Neuronal stem cell (in vitro differentiated cells): ENCODE results near the gene SORCS2.
A peak's percentile ranks its signal among the peaks of the same experiment; 100 is the strongest.

Experiments used
- DNase-seq: peaks from one replicate; pipeline ENCODE4 v3.0.0-alpha.2; 2013; ENCODE audit warnings: low spot score
- H2AFZ ChIP-seq: one replicate; pipeline ENCODE4 v1.6.1; 2013; ENCODE audit warnings: mild to moderate bottlenecking, low read length, inconsistent platforms
- H2AK5ac ChIP-seq: 2 replicates; pipeline ENCODE4 v1.6.1; 2013; ENCODE audit warnings: low read depth, mild to moderate bottlenecking, inconsistent platforms, low read length, moderate library complexity, mixed read lengths
- H2BK120ac ChIP-seq: 2 replicates; pipeline ENCODE4 v1.6.1; 2013; ENCODE audit warnings: low read depth, mild to moderate bottlenecking, inconsistent platforms, low read length, moderate library complexity, mixed read lengths
- H2BK12ac ChIP-seq: one replicate; pipeline ENCODE4 v1.6.1; 2013; ENCODE audit warnings: low read length, inconsistent platforms
- H2BK15ac ChIP-seq: 2 replicates; pipeline ENCODE4 v1.6.1; 2013; ENCODE audit warnings: mild to moderate bottlenecking, low read length, inconsistent platforms, mixed read lengths
- H2BK5ac ChIP-seq: one replicate; pipeline ENCODE4 v1.6.1; 2013; ENCODE audit warnings: inconsistent platforms, mild to moderate bottlenecking, low read length, moderate library complexity
- H3K14ac ChIP-seq: one replicate; pipeline ENCODE4 v1.6.1; 2013; ENCODE audit warnings: low read length, inconsistent platforms
- H3K18ac ChIP-seq: 2 replicates; pipeline ENCODE4 v1.6.1; 2013; ENCODE audit warnings: low read length, inconsistent platforms
- H3K23ac ChIP-seq: 2 replicates; pipeline ENCODE4 v1.6.1; 2013; ENCODE audit warnings: low read depth, mild to moderate bottlenecking, mixed read lengths, low read length, inconsistent platforms; ENCODE audit not compliant: poor library complexity
- H3K27ac ChIP-seq: replicated peaks from 3 replicates; pipeline ENCODE4 v1.5.1; 2013; ENCODE audit warnings: low read length, inconsistent platforms
- H3K27me3 ChIP-seq, 3 experiments: 2 replicates each; pipeline ENCODE4 v1.6.1; 2013; ENCODE audit warnings: low read length in 3 of 3, mild to moderate bottlenecking in 2 of 3, inconsistent platforms in 1 of 3, low read depth in 1 of 3, mixed read lengths in 1 of 3, moderate library complexity in 1 of 3; ENCODE audit not compliant: control insufficient read depth in 3 of 3, insufficient read depth in 3 of 3
- H3K36me3 ChIP-seq, 2 donors: replicated peaks in 1 of 2; 2 replicates each; pipeline ENCODE4 v1.6.1; 2013; ENCODE audit warnings: low read length in 2 of 2; ENCODE audit not compliant: control insufficient read depth in 2 of 2, insufficient read depth in 2 of 2
- H3K4ac ChIP-seq: 2 replicates; pipeline ENCODE4 v1.6.1; 2013; ENCODE audit warnings: inconsistent platforms, mild to moderate bottlenecking, low read length, moderate library complexity
- H3K4me1 ChIP-seq, 2 donors: 1 replicate in 1 of 2; 2 replicates in 1 of 2; pipeline ENCODE4 v1.6.1; 2013; ENCODE audit warnings: low read length in 2 of 2, low read depth in 1 of 2; ENCODE audit not compliant: control insufficient read depth in 2 of 2, insufficient read depth in 1 of 2
- H3K4me2 ChIP-seq: one replicate; pipeline ENCODE4 v1.6.1; 2013; ENCODE audit warnings: mild to moderate bottlenecking, low read length, inconsistent platforms; ENCODE audit not compliant: insufficient read depth, poor library complexity, severe bottlenecking
- H3K4me3 ChIP-seq, 2 donors: 2 replicates each; pipeline ENCODE4 v1.5.1; 2013; ENCODE audit warnings: low read length in 2 of 2, mild to moderate bottlenecking in 2 of 2, inconsistent platforms in 1 of 2, moderate library complexity in 1 of 2
- H3K79me1 ChIP-seq: one replicate; pipeline ENCODE4 v1.6.1; 2013; ENCODE audit warnings: low read depth, mild to moderate bottlenecking, inconsistent platforms, low read length, moderate library complexity
- H3K9ac ChIP-seq: one replicate; pipeline ENCODE4 v1.6.1; 2013; ENCODE audit warnings: mild to moderate bottlenecking, low read depth, low read length, inconsistent platforms; ENCODE audit not compliant: poor library complexity
- H3K9me3 ChIP-seq, 2 donors: replicated peaks in 1 of 2; 2 replicates each; pipeline versions ENCODE3 to v1.6.1; 2013; ENCODE audit warnings: low read length in 2 of 2, mild to moderate bottlenecking in 2 of 2, inconsistent platforms in 1 of 2, low read depth in 1 of 2, mixed read lengths in 1 of 2, moderate library complexity in 1 of 2; ENCODE audit not compliant: control insufficient read depth in 2 of 2, insufficient read depth in 1 of 2
- H4K8ac ChIP-seq: one replicate; pipeline ENCODE4 v1.6.1; 2013; ENCODE audit warnings: low read depth, mild to moderate bottlenecking, inconsistent platforms, low read length, moderate library complexity
- H4K91ac ChIP-seq: one replicate; pipeline ENCODE4 v1.6.1; 2013; ENCODE audit warnings: low read length, low read depth, mild to moderate bottlenecking, inconsistent platforms; ENCODE audit not compliant: poor library complexity
- WGBS, 2 donors: extraction: QIAGEN DNeasy Blood & Tissue Kit; methylation state at CpG; one replicate each; pipeline ENCODE4 v1.1.7; 2013; ENCODE audit warnings: missing lambda C conversion rate in 2 of 2, mixed read lengths in 1 of 2; ENCODE audit not compliant: insufficient read length in 2 of 2, insufficient replicate concordance in 1 of 2; ENCODE audit errors: extremely low coverage in 2 of 2; 5-methylcytosine and 5-hydroxymethylcytosine counted together

Gene SORCS2

DNA sequence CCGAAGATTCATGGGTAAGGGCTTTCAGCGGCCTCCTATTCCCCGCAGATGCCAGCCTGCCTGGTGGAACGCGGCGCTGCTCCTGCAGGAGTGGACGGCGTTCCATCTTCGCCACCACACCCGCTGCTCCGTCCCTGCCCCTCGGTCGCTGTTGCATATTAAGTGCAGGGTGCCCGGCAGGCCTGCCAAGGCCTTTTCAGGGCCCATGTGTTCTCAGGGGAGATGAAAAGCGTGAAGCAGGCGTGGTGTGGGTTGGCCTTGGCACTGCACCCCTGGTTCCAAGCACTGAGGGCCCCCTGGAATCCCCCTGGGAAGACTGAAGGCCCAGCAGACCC lies 52.0 kb downstream of the SORCS2 start:
- Histone ChIP-seq H3K36me3 (no peaks in the 10 kb centered on the region), H3K4ac (no peak overlapping the region), H3K9ac (no peak overlapping the region), H3K14ac (no peak overlapping the region), H2AK5ac (peak overlapping the region; percentile 6), H2AFZ (no peak overlapping the region), H3K4me1 (peaks cover 0 to 9% of the 10 kb centered on the region in 2 donors), H2BK5ac (no peak overlapping the region), H4K91ac (no peak overlapping the region), H3K18ac (peak overlapping the region; percentile 84), H4K8ac (no peak overlapping the region), H3K4me3 (no peak overlapping the region), H3K79me1 (peaks cover 2% of the 10 kb centered on the region), H3K4me2 (no peak overlapping the region), H3K27me3 (peaks cover 0 to 8% (median 0%) of the 10 kb centered on the region in 3 experiments), H2BK15ac (peak overlapping the region; percentile 34), H2BK120ac (no peak overlapping the region), H3K27ac (no peak overlapping the region), H3K23ac (peak overlapping the region; percentile 59), H3K9me3 (peaks cover 0 to 5% of the 10 kb centered on the region in 2 donors), H2BK12ac (no peak overlapping the region)
- DNase-seq, result no peak
- no CpG with 5 or more reads among the region's 16 CpGs for WGBS, 2 donors

DNA sequence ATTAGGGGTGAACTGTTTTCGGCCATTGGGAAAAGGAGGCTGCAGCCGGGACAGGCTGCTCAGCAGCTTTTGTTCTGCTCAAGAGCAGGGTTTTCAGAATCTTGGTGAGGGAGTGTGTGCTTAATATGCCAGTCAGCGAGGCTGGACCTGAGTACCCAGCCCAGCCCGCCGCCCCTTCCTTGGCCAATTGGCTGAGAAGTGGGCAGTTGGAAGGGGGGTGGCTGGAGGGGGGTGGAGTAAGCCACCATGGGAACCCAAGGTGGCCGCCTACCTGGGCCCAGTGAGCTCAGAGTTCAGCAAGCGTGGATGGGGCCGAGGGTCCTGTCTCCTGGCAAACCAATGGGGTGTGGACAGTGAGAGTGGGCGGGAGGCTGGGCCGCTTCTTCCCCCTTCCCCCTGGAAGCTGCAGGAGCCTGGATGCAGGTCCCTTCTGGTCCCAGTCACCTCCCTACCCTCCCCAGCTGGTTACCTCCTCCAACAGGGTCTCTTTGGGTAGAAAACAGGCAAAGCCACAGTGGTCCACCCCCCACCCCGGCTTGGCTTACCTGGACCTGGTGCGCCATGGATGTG lies 52.5 kb downstream of the SORCS2 start:
- Histone ChIP-seq H3K9ac (no peak overlapping the region), H3K14ac (no peak overlapping the region), H2BK12ac (no peak overlapping the region), H4K91ac (no peak overlapping the region), H3K27me3 (peaks cover 0 to 8% (median 0%) of the 10 kb centered on the region in 3 experiments), H2AFZ (no peak overlapping the region), H3K27ac (no peak overlapping the region), H3K9me3 (peaks cover 0 to 5% of the 10 kb centered on the region in 2 donors), H3K4ac (no peak overlapping the region), H4K8ac (no peak overlapping the region), H3K23ac (no peak overlapping the region), H3K4me3 (no peak overlapping the region), H3K36me3 (no peaks in the 10 kb centered on the region), H3K79me1 (peaks cover 2% of the 10 kb centered on the region), H2BK5ac (no peak overlapping the region), H3K4me1 (peaks cover 0 to 5% of the 10 kb centered on the region in 2 donors), H2AK5ac (peak overlapping the region; percentile 70), H2BK15ac (peak overlapping the region; percentile 34), H3K4me2 (no peak overlapping the region), H2BK120ac (no peak overlapping the region), H3K18ac (peak overlapping the region; percentile 74)
- WGBS, 2 donors, result no CpG with 5 or more reads among the region's 12 CpGs
- DNase-seq, result no peak

- peak overlapping the region; percentile 11 for H3K18ac ChIP-seq
- no peak overlapping the region for H4K91ac ChIP-seq
- H2BK12ac ChIP-seq, result no peak overlapping the region
- no peaks in the 10 kb centered on the region for H3K79me1 ChIP-seq
- H3K9ac ChIP-seq, result no peak overlapping the region
- H2BK5ac ChIP-seq, result no peak overlapping the region
- no peak overlapping the region for H2AFZ ChIP-seq
- no peak overlapping the region for H3K14ac ChIP-seq
- no CpG with 5 or more reads among the region's 15 CpGs for WGBS, 2 donors
- H3K4me1 ChIP-seq, result no peaks in the 10 kb centered on the region
- no peak overlapping the region for H4K8ac ChIP-seq
- H3K36me3 ChIP-seq, result no peaks in the 10 kb centered on the region
- peaks cover 0 to 5% of the 10 kb centered on the region in 2 donors for H3K9me3 ChIP-seq
- no peak overlapping the region for H3K4me2 ChIP-seq
- peaks cover 0 to 6% (median 0%) of the 10 kb centered on the region in 3 experiments for H3K27me3 ChIP-seq
- no peak for DNase-seq
- H3K27ac ChIP-seq, result no peak overlapping the region
- no peak overlapping the region for H2BK120ac ChIP-seq
- peak overlapping the region; percentile 66 for H2AK5ac ChIP-seq
- no peak overlapping the region for H2BK15ac ChIP-seq
- H3K4me3 ChIP-seq, result no peak overlapping the region
- no peak overlapping the region for H3K23ac ChIP-seq
- H3K4ac ChIP-seq, result no peak overlapping the region
Observed at GRCh38 chr4:7247521-7247920, 55.2 kb downstream of the SORCS2 start.

DNA sequence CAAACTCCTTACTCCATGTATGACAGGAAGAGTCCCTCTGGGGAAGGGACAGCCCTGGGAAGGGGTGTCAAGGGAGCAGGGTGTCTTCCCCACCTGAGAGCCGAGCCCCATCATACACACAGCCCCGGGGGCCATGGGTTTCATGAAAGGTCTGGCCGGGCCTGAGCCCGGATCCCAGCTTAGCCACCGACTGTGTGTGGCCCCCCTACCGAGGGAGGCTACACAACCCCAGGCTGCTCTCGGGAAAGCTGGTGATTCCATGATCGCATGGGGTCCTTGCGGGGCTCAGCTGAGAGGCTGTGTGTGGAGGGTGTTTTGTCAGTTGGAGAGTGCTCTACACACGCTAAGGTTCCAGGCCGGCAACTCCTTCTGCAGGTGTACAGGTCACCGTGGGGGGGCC lies 55.6 kb downstream of the SORCS2 start:
- Histone ChIP-seq H2BK5ac (no peak overlapping the region), H3K18ac (peak overlapping the region; percentile 11), H3K36me3 (no peaks in the 10 kb centered on the region), H3K27ac (no peak overlapping the region), H2BK15ac (no peak overlapping the region), H3K23ac (no peak overlapping the region), H2AK5ac (peak overlapping the region; percentile 66), H2AFZ (no peak overlapping the region), H4K8ac (no peak overlapping the region), H3K9ac (no peak overlapping the region), H3K4me2 (no peak overlapping the region), H3K4ac (no peak overlapping the region), H2BK120ac (no peak overlapping the region), H3K4me3 (no peak overlapping the region), H3K9me3 (peaks cover 0 to 5% of the 10 kb centered on the region in 2 donors), H3K14ac (no peak overlapping the region), H3K27me3 (peaks cover 0 to 6% (median 0%) of the 10 kb centered on the region in 3 experiments), H4K91ac (no peak overlapping the region), H3K79me1 (no peaks in the 10 kb centered on the region), H2BK12ac (no peak overlapping the region), H3K4me1 (no peaks in the 10 kb centered on the region)
- no peak for DNase-seq
- no CpG with 5 or more reads among the region's 12 CpGs for WGBS, 2 donors
